Fibroblast of lung (primary cell): ENCODE results near the gene DSTN. TPM values are rescaled to one million over a fixed set of nuclear protein-coding genes. Genes with fewer than 3 reads are reported as not detected.

ENCODE experiments used
- DNase-seq, 2 donors: peaks; one replicate each; pipeline versions ENCODE4 v3.0.0 to v3.0.0-alpha.2; 2010; ENCODE audit warnings: low read depth in 2 of 2
- H2AFZ ChIP-seq: 2 replicates; pipeline ENCODE4 v1.5.1; 2012; ENCODE audit warnings: low read length, control low read depth, inconsistent platforms
- H3K27ac ChIP-seq: 2 replicates; pipeline ENCODE4 v1.5.1; 2011; ENCODE audit warnings: low read length, control low read depth; ENCODE audit not compliant: insufficient read depth
- H3K27me3 ChIP-seq: 2 replicates; pipeline ENCODE4 v1.5.1; 2011; ENCODE audit warnings: mild to moderate bottlenecking, low read length; ENCODE audit not compliant: control insufficient read depth, insufficient read depth
- H3K36me3 ChIP-seq: 2 replicates; pipeline ENCODE4 v1.5.1; 2011; ENCODE audit warnings: low read length; ENCODE audit not compliant: control insufficient read depth, insufficient read depth
- H3K4me1 ChIP-seq: 2 replicates; pipeline ENCODE4 v1.5.1; 2011; ENCODE audit warnings: low read length; ENCODE audit not compliant: control insufficient read depth, insufficient read depth; ENCODE audit errors: extremely low read depth
- H3K4me2 ChIP-seq: 2 replicates; pipeline ENCODE4 v1.5.1; 2011; ENCODE audit warnings: low read length, control low read depth; ENCODE audit not compliant: insufficient read depth; ENCODE audit errors: extremely low read depth
- H3K4me3 ChIP-seq, 4 experiments: fragments of 200-600 bp in 1 of 4; sonication (generic) in 1 of 4; replicated peaks in 1 of 4; 2 replicates each; pipeline ENCODE4 v1.5.1; 2011 to 2016; ENCODE audit warnings: low read length in 4 of 4, low read depth in 3 of 4, mild to moderate bottlenecking in 3 of 4, control low read depth in 2 of 4, inconsistent platforms in 1 of 4, mixed read lengths in 1 of 4; ENCODE audit not compliant: insufficient read depth in 1 of 4; ENCODE audit errors: control extremely low read depth in 1 of 4
- H3K79me2 ChIP-seq: 2 replicates; pipeline ENCODE4 v1.5.1; 2012; ENCODE audit warnings: mild to moderate bottlenecking, low read length, inconsistent platforms; ENCODE audit not compliant: control insufficient read depth, insufficient read depth
- H3K9ac ChIP-seq: 2 replicates; pipeline ENCODE4 v1.5.1; 2011; ENCODE audit warnings: mild to moderate bottlenecking, low read length, control low read depth; ENCODE audit not compliant: insufficient read depth
- H3K9me3 ChIP-seq: 2 replicates; pipeline ENCODE4 v1.5.1; 2012; ENCODE audit warnings: low read depth, low read length; ENCODE audit not compliant: control insufficient read depth, insufficient read depth
- H4K20me1 ChIP-seq: 2 replicates; pipeline ENCODE4 v1.5.1; 2011; ENCODE audit warnings: low read length; ENCODE audit not compliant: control insufficient read depth, insufficient read depth; ENCODE audit errors: extremely low read depth
- CTCF ChIP-seq, 2 donors: IDR thresholded peaks in 1 of 2; conservative IDR thresholded peaks in 1 of 2; 1 replicate in 1 of 2; 2 replicates in 1 of 2; pipeline ENCODE4 v1.5.1; 2011 to 2012; ENCODE audit warnings: low read length in 2 of 2, control low read depth in 1 of 2, inconsistent platforms in 1 of 2, low read depth in 1 of 2, mild to moderate bottlenecking in 1 of 2
- EZH2 ChIP-seq: IDR thresholded peaks from 2 replicates; pipeline ENCODE4 v1.5.1; 2012; ENCODE audit warnings: low read length, control low read depth, mild to moderate bottlenecking; ENCODE audit errors: missing control alignments
- polyA plus RNA-seq, 2 donors: library from polyadenylated mRNA; depleted of rRNA in 1 of 2; stranded (reverse) in 1 of 2; unstranded in 1 of 2; fragments of >200 nt; gene quantifications; 2 replicates each; pipeline ENCODE4 v1.2.1, GENCODE V29; 2011 to 2012; ENCODE audit warnings: missing spikeins in 1 of 2
- total RNA-seq: library from RNA; depleted of rRNA; stranded (reverse); fragments of >200 nt; gene quantifications from 2 replicates; pipeline ENCODE4 v1.2.1, GENCODE V29; 2014

DSTN gene
- total and polyA plus RNA-seq, 2 donors (not counting 1 experiment from before 2014, with no cell fraction given), result 289 to 737 TPM

DNA sequence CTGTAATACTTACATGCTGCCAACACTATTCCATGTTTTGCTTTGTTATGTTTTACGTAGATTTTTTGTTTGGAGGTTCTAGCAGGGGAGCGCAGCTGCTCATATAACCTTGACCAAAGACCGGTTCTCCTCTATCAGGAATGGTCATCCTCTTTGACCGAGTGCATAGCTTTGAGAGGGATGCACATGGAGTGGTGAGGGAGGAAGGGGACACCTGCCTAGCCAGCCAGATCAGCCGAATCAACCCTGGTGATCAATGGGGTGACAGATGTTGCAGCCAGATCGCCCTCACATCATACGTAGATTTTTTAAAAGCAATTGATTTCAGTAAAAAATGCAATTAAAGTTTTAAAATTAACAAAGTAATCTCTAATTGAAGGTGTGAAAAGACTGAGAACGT, 6.3 kb downstream of the DSTN start:
- Histone ChIP-seq H3K27me3 (no peaks in the 10 kb centered on the region), H3K36me3 (peaks cover 3% of the 10 kb centered on the region), H3K27ac (no peak overlapping the region), H3K9me3 (no peaks in the 10 kb centered on the region), H3K4me3 (no peak overlapping the region), H3K4me1 (peaks cover 8% of the 10 kb centered on the region), H3K4me2 (no peak overlapping the region), H2AFZ (no peak overlapping the region), H3K79me2 (peaks cover 99% of the 10 kb centered on the region), H4K20me1 (peaks cover 11% of the 10 kb centered on the region), H3K9ac (no peak overlapping the region)
- TF ChIP-seq CTCF (conservative IDR thresholded peaks at IDR 0.05 in 1 of 2, IDR thresholded peaks at IDR 0.05 in 1 of 2; ENCODE audit: low read depth in 1 of 2, low read length in 2 of 2) (no peak), EZH2 (no peak)
- DNase-seq, result no peak

DNA sequence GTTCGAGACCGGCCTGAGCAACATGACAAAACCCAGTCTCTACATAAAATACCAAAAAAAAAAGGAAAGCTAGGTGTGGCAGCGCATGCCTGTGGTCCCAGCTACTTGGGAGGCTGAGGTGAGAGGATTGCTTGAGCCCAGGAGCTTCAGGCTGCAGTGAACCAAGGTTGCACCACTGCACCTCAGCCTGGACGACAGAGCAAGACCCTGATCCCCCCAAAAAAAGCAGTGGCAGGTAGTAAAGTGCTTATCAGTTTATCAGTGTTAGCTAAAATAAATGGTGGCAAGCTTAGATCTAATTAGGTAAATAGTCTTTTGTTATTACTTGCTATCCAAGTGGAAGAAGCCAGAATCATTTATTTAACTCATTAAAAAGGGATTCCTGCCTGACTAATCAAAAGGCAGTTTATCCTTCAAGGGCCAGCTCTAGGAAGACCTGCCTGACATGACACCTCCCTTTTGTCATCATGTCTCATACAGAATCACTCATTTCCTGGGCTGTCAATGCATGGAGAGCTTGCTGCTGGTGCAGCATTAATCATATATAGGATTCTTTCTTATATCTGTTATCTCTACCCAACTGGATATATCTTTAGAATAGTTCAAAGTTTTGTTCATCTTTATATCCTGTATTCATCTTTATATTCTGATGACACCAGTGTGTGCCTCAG, 9.6 kb downstream of the DSTN start:
- TF ChIP-seq EZH2 (no peak), CTCF (conservative IDR thresholded peaks at IDR 0.05 in 1 of 2, IDR thresholded peaks at IDR 0.05 in 1 of 2; ENCODE audit: low read depth in 1 of 2, low read length in 2 of 2) (no peak)
- Histone ChIP-seq H3K27ac (no peak overlapping the region), H3K27me3 (no peaks in the 10 kb centered on the region), H3K9me3 (no peaks in the 10 kb centered on the region), H2AFZ (no peak overlapping the region), H3K9ac (no peak overlapping the region), H3K4me1 (peaks cover 4% of the 10 kb centered on the region), H3K4me3 (no peak overlapping the region), H3K4me2 (no peak overlapping the region), H4K20me1 (peaks cover 10% of the 10 kb centered on the region), H3K36me3 (no peaks in the 10 kb centered on the region), H3K79me2 (peaks cover 96% of the 10 kb centered on the region)
- no peak for DNase-seq

GRCh38 chr20:17580895-17581294, 11.0 kb downstream of the DSTN start:
- Histone ChIP-seq H3K4me2 (no peak overlapping the region), H3K27me3 (no peaks in the 10 kb centered on the region), H3K4me3 (no peak overlapping the region), H4K20me1 (peaks cover 10% of the 10 kb centered on the region), H2AFZ (no peak overlapping the region), H3K36me3 (no peaks in the 10 kb centered on the region), H3K4me1 (peaks cover 4% of the 10 kb centered on the region), H3K9me3 (no peaks in the 10 kb centered on the region), H3K79me2 (peaks cover 94% of the 10 kb centered on the region), H3K9ac (no peak overlapping the region), H3K27ac (no peak overlapping the region)
- no peak for DNase-seq
- TF ChIP-seq CTCF (conservative IDR thresholded peaks at IDR 0.05 in 1 of 2, IDR thresholded peaks at IDR 0.05 in 1 of 2; ENCODE audit: low read depth in 1 of 2, low read length in 2 of 2) (no peak), EZH2 (no peak)
